WTC11 (cell line): ENCODE results near the gene RTKN.

Experiments
- FOXP4 ChIP-seq: sonication (generic); formaldehyde crosslinking; IDR thresholded peaks from 2 replicates; pipeline ENCODE4 v1.8.0; 2022; ENCODE audit warnings: mild to moderate bottlenecking, missing genetic modification reagents
- KAT7 ChIP-seq: sonication (generic); formaldehyde crosslinking; IDR thresholded peaks from 2 replicates; pipeline ENCODE4 v1.8.1; 2023; ENCODE audit warnings: missing genetic modification reagents, mild to moderate bottlenecking, borderline replicate concordance
- MYBL2 ChIP-seq: sonication (generic); formaldehyde crosslinking; IDR thresholded peaks from 2 replicates; pipeline ENCODE4 v1.8.1; 2023; ENCODE audit warnings: mild to moderate bottlenecking, moderate library complexity, missing genetic modification reagents
- PRDM15 ChIP-seq: sonication (generic); formaldehyde crosslinking; IDR thresholded peaks from 2 replicates; pipeline ENCODE4 v1.8.0; 2022; ENCODE audit warnings: missing genetic modification reagents
- RORB ChIP-seq: fragments of 250-450 bp; sonication (Bioruptor Pico); IDR thresholded peaks from 2 replicates; pipeline ENCODE4 v1.9.0; 2021; ENCODE audit warnings: mild to moderate bottlenecking
- SOX15 ChIP-seq: fragments of 250-450 bp; sonication (Bioruptor Pico); IDR thresholded peaks from 2 replicates; pipeline ENCODE4 v1.9.0; 2021; ENCODE audit warnings: mild to moderate bottlenecking
- TEAD4 ChIP-seq: sonication (generic); formaldehyde crosslinking; IDR thresholded peaks from 2 replicates; pipeline ENCODE4 v1.8.0; 2022; ENCODE audit warnings: mild to moderate bottlenecking, missing genetic modification reagents
- ZNF121 ChIP-seq: sonication (generic); formaldehyde crosslinking; IDR thresholded peaks from 2 replicates; pipeline ENCODE4 v1.8.0; 2023; ENCODE audit warnings: missing genetic modification reagents
- ZNF232 ChIP-seq: sonication (generic); formaldehyde crosslinking; IDR thresholded peaks from 2 replicates; pipeline ENCODE4 v1.8.0; 2022; ENCODE audit warnings: mild to moderate bottlenecking, missing genetic modification reagents
- TF ChIP-seq, protein P1 (sequence below): fragments of 200-600 bp; IDR thresholded peaks from 2 replicates; pipeline ENCODE4 v1.8.0; 2022; ENCODE audit warnings: antibody characterized with exemption
- TF ChIP-seq, protein P2 (sequence below): sonication (generic); formaldehyde crosslinking; IDR thresholded peaks from 2 replicates; pipeline ENCODE4 v1.8.1; 2023; ENCODE audit warnings: mild to moderate bottlenecking, missing genetic modification reagents, moderate library complexity

DNA sequence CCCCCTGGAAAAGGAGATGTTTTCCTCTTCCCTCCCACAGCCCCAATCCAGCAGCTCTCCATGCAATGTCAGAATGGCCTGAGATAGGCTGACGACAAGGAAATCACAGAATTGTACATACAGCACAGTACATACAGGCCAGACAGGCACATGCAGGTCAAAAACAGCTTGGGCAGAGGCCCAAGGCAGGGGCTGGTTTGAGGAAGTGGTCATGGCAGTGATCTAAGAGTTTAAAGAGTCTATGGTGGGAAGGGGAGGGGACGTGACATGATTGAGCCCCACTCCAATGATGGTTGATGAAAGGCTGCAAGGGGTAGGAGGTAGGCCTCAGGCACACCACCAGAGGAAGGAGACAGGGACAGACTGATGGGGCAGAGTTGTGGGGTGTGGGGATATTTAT is 65.9 kb downstream of the RTKN start:
- TF ChIP-seq PRDM15 (CRISPR knock-in tag), result no peak
- TF ChIP-seq, protein P1, sequence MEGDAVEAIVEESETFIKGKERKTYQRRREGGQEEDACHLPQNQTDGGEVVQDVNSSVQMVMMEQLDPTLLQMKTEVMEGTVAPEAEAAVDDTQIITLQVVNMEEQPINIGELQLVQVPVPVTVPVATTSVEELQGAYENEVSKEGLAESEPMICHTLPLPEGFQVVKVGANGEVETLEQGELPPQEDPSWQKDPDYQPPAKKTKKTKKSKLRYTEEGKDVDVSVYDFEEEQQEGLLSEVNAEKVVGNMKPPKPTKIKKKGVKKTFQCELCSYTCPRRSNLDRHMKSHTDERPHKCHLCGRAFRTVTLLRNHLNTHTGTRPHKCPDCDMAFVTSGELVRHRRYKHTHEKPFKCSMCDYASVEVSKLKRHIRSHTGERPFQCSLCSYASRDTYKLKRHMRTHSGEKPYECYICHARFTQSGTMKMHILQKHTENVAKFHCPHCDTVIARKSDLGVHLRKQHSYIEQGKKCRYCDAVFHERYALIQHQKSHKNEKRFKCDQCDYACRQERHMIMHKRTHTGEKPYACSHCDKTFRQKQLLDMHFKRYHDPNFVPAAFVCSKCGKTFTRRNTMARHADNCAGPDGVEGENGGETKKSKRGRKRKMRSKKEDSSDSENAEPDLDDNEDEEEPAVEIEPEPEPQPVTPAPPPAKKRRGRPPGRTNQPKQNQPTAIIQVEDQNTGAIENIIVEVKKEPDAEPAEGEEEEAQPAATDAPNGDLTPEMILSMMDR, result no peak
- no peak for TF ChIP-seq KAT7 (CRISPR knock-in tag)
- no peak for TF ChIP-seq ZNF121 (CRISPR knock-in tag)
- no peak for TF ChIP-seq SOX15 (CRISPR knock-in tag)
- no peak for TF ChIP-seq MYBL2 (CRISPR knock-in tag)
- no peak for TF ChIP-seq FOXP4 (CRISPR knock-in tag)
- no peak for TF ChIP-seq TEAD4
- TF ChIP-seq, protein P2, sequence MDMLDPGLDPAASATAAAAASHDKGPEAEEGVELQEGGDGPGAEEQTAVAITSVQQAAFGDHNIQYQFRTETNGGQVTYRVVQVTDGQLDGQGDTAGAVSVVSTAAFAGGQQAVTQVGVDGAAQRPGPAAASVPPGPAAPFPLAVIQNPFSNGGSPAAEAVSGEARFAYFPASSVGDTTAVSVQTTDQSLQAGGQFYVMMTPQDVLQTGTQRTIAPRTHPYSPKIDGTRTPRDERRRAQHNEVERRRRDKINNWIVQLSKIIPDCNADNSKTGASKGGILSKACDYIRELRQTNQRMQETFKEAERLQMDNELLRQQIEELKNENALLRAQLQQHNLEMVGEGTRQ (CRISPR knock-in tag), result no peak
- no peak for TF ChIP-seq ZNF232 (CRISPR knock-in tag)
- no peak for TF ChIP-seq RORB (CRISPR knock-in tag)
